ENCODE data around the gene TRMT44. TPM values are rescaled to one million over a fixed set of nuclear protein-coding genes. Genes with fewer than 3 reads are reported as not detected.
"Not testable (repeated sequence)": the region's sequence is repeated elsewhere in the genome, so short reads cannot be mapped to it uniquely, and the experiment has no call there.

TRMT44 gene
- total RNA-seq, 1 experiment from 2014 or later: 6.8 TPM

GRCh38 chr4:8475751-8476575 is 35.4 kb downstream of the TRMT44 start:
- in situ Hi-C loops (cut with HindIII; ENCODE audit: low pct_unique_long_range_greater_than_20kb, low sequenced_read_pairs): no loop called here
- DNase-seq (ENCODE audit: low read depth): no peak

DNA sequence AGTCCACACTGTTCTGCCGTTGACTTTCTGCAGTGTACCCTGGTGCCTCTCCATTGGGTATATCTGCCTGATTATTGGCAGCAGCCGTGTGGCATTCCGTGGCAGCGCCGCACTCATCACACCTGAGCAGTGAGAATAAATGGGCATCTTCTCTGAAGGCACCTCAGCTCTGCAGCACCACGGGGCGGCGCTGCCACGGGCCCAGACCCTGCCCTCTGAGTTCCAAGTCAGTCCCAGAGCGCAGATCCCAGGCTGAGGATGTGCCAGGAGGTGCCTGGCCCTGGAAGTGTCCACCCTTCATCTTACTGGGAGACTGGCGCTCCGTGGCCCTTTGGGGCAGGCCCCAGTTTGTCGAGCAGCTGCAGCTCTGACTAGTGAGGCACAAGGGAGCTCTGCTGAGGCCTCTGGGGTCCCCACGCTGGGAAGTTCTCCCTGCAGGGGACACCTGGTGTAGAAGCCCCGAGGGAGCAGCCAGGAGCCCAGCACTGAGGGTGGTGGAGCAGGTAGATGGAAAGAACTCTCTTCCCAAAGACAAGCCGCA is 36.6 kb downstream of the TRMT44 start:
- in situ Hi-C loops (cut with HindIII; ENCODE audit: low pct_unique_long_range_greater_than_20kb, low sequenced_read_pairs): no loop called here
- no peak for DNase-seq (ENCODE audit: low read depth)

- in situ Hi-C loops (cut with HindIII; ENCODE audit: low pct_unique_long_range_greater_than_20kb, low sequenced_read_pairs): no loop called here
- no peak for DNase-seq (ENCODE audit: low read depth)
Observed at GRCh38 chr4:8477676-8478075, 37.1 kb downstream of the TRMT44 start.

- no peak for DNase-seq (ENCODE audit: low read depth)
- in situ Hi-C loops (cut with HindIII; ENCODE audit: low pct_unique_long_range_greater_than_20kb, low sequenced_read_pairs): no loop called here
Observed at GRCh38 chr4:8478371-8478770, 37.8 kb downstream of the TRMT44 start.

DNA sequence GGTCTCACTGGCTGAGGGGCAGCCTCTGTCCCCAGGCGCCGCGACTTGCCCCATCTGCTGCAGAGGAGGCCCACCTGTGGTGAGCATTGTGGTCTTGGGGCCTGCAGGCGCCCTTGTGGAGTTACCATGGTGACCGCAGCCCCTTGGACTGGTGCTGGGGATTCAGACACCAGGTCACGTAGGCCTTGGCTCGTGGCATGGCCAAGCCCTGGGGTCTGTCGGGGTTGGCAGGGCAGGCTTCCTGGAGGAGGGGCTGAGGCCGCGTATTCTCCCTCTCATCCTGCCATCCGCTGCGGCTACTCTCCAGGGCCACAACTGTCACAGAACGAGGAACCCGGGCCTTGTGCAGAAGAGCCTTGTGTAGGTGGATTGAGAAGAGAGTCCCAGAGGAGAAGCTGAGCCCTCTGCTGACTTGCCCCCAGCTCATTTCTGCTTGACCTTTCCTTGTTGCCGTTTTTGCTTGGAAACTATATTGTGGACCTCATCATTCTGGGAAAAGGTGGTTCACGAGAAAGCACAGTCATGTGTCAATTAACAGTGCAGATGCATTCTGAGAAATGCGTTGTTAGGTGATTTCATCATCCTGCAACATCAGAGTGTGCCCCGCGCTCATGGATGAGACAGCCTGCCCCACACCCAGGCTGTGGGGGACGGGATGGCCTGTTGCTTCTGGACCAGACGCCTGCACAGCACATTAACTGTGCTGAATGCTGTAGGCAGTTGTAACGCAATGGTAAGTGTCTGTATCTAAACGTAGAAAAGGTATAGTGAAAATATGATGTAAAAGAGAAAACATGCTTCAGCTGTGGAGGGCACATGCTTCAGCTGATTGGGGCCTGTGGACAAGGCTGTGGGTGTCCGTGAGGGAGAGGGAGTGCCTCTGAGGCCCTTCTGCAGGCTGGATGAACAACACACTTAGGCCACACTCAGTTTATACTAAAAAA is 38.5 kb downstream of the TRMT44 start:
- no peak for DNase-seq (ENCODE audit: low read depth)
- in situ Hi-C loops (cut with HindIII; ENCODE audit: low pct_unique_long_range_greater_than_20kb, low sequenced_read_pairs): no loop called here

- in situ Hi-C loops (cut with HindIII; ENCODE audit: low pct_unique_long_range_greater_than_20kb, low sequenced_read_pairs): no loop called here
- DNase-seq (ENCODE audit: low read depth): no peak
Observed at GRCh38 chr4:8480221-8480620, 39.6 kb downstream of the TRMT44 start.

DNA sequence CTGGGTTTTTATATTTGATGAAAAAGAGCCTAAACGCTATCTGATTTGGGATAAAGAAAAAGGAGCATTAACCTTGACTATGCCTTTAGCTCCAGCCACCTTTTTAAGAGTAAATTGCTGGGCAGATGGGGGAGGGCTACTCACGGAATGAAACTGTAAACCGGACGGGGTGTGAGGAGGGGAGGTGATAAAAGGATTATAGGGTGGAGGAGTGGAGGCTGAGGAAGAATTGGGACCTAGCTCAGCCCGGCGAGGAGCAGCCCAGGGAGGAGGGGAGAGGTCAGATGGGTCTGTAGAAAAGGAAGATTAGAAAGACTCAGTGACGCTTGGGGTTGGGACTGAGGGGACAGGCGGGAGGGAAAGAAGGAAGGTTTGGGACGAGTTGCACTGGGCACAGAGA is 46.1 kb downstream of the TRMT44 start:
- DNase-seq (ENCODE audit: low read depth); in situ Hi-C loops (cut with HindIII; ENCODE audit: low pct_unique_long_range_greater_than_20kb, low sequenced_read_pairs): not testable (repeated sequence)

GRCh38 chr4:8488791-8489369 is 48.3 kb downstream of the TRMT44 start:
- no peak for DNase-seq (ENCODE audit: low read depth)
- in situ Hi-C loops (cut with HindIII; ENCODE audit: low pct_unique_long_range_greater_than_20kb, low sequenced_read_pairs): no loop called here

GRCh38 chr4:8491478-8491877 is 50.9 kb downstream of the TRMT44 start:
- in situ Hi-C loops (cut with HindIII; ENCODE audit: low pct_unique_long_range_greater_than_20kb, low sequenced_read_pairs): not testable (repeated sequence)

DNA sequence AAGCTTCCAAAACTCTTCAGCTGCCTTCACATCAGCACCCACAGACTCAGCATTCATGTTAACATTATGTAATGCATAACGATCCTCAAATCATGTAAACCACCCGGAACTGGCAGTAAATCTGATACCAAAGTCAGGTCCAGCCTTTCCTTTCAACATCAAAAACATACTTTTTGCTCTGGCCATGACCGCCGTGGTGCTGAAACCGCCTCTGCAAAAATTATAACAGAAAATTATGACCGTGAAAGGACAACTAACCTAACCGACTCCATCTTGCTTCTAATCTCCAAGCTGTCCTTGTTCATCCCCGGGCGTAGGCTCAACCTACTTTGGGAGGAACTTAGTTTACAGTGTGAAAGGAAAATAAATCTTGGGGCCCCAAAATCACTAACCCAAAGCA is 51.6 kb downstream of the TRMT44 start:
- in situ Hi-C loops (cut with HindIII; ENCODE audit: low pct_unique_long_range_greater_than_20kb, low sequenced_read_pairs): no loop called here
- no peak for DNase-seq (ENCODE audit: low read depth)

More at GRCh38 chr4:8491478-8491877, 50.9 kb downstream of the TRMT44 start:
- not testable (repeated sequence) for DNase-seq (ENCODE audit: low read depth)

DNA sequence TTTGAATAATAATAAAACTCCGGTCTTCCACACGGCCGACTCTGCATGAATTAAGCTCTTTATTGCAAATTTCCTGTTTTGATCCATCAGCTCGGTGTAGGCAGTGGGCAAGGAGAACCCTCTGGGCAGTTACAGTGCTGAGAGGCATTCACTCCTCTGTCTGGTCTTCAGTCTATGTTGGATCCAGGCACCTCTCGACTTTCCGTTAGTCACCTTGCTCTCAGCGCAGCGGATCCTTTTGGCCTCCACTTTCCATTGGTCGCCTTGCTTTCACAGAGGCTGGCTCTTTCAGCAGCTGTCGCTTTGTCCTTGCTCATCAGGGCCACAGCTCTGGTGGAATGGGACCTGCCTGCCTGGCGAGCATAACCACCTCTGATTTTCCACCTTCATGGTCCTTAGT is 52.9 kb downstream of the TRMT44 start:
- no peak for DNase-seq (ENCODE audit: low read depth)
- in situ Hi-C loops (cut with HindIII; ENCODE audit: low pct_unique_long_range_greater_than_20kb, low sequenced_read_pairs): no loop called here

GRCh38 chr4:8494218-8494617 is 53.6 kb downstream of the TRMT44 start:
- in situ Hi-C loops (cut with HindIII; ENCODE audit: low pct_unique_long_range_greater_than_20kb, low sequenced_read_pairs): no loop called here

DNA sequence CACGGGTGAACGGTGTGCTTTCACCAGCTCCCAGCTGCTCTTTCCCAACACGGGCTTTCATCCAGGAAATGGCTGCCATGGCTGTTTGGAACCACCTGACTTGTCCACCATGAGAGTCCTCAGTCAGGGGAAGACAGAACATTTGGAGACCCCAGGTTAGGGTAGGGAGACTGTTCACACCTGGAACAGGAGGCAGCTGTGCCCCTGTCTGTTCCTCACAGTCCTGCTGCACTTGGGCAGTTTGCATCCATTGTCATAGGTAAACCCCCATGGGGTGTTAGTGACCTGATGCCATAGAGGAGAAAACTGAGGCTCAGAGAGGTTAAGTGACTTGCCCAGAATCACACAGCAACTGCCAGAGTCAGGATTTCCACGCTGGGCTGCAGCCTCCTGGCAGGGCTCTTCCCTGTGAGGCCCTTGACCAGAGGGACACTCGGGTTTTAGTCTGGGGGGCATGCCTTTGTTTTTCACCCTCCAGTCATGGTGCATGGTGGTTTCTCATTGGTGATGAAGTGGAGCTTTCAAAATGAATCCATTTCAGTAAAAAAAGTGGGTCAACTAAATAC is 54.5 kb downstream of the TRMT44 start:
- DNase-seq (ENCODE audit: low read depth): no peak
- in situ Hi-C loops (cut with HindIII; ENCODE audit: low pct_unique_long_range_greater_than_20kb, low sequenced_read_pairs): no loop called here

More at GRCh38 chr4:8494218-8494617, 53.6 kb downstream of the TRMT44 start:
- DNase-seq (ENCODE audit: low read depth): no peak

DNA sequence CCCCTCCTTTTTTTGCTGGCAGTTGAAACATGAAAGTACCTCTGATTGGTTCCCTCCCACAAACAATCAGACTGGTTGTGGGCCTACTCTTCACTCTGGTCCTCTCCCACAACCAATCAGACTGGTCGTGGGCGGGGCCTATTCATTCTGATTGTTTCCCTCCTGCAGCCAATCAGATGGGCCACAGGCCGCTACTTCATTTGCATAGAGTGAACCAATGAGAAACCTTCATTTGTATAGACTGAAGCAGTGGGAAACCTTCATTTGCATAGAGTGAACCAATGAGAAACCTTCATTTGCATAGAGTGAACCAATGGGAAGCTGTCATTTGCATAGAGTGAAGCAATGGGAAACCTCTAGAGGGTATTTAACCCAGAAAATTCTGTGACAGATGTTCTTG is 55.2 kb downstream of the TRMT44 start:
- in situ Hi-C loops (cut with HindIII; ENCODE audit: low pct_unique_long_range_greater_than_20kb, low sequenced_read_pairs): no loop called here
- peak; percentile 77 for DNase-seq (ENCODE audit: low read depth)

DNA sequence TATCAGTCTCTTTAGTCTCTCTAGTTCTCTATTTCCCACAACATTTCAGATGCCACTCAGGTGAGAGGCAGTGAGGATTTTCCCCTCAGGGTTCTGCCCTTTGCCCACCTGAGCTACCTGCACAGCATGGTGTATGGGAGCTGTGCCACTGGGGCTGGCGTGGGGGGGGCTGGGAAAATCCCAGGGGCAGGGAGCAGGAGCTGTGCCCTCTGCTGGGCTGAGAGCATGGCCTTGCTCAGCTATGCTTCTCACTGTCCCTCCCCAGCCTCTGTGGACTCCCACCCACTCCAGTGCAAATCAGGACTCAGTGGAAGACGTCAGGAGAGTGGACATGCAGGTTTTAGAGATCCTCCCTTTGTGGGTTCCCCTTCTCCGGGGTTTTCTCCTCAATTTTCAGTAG is 57.2 kb downstream of the TRMT44 start:
- in situ Hi-C loops (cut with HindIII; ENCODE audit: low pct_unique_long_range_greater_than_20kb, low sequenced_read_pairs): no loop called here

GRCh38 chr4:8500966-8501365 is 60.4 kb downstream of the TRMT44 start:
- in situ Hi-C loops (cut with HindIII; ENCODE audit: low pct_unique_long_range_greater_than_20kb, low sequenced_read_pairs): no loop called here

More for the DNA sequence above, 57.2 kb downstream of the TRMT44 start:
- no peak for DNase-seq (ENCODE audit: low read depth)

DNA sequence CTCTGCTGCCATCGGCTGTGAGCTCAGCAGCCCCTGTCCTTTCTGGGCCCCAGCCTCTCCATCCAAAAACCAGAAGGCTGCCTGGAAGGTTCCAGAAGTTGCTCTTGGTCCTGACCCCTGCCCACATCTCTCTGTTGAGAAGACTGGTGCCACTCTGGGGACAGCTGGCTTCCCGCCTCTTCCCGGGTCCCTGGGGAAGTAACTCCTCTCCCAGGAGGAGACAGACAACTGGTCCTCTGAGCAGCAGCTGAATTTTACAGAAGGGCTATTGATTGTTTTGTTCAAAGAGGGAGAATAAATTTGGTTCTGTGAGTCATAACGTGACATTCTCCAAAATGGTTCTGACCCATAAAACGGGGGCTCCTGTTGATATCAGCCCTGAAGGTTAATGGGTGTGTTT is 61.2 kb downstream of the TRMT44 start:
- in situ Hi-C loops (cut with HindIII; ENCODE audit: low pct_unique_long_range_greater_than_20kb, low sequenced_read_pairs): no loop called here
- no peak for DNase-seq (ENCODE audit: low read depth)

More at GRCh38 chr4:8500966-8501365, 60.4 kb downstream of the TRMT44 start:
- DNase-seq (ENCODE audit: low read depth): no peak

- DNase-seq (ENCODE audit: low read depth): no peak
Observed at GRCh38 chr4:8502371-8502770, 61.8 kb downstream of the TRMT44 start.

More at GRCh38 chr4:8502371-8502770, 61.8 kb downstream of the TRMT44 start:
- in situ Hi-C loops (cut with HindIII; ENCODE audit: low pct_unique_long_range_greater_than_20kb, low sequenced_read_pairs): no loop called here
